Gastrocnemius medialis (tissue), 4 donors: ENCODE measurements around the gene FNDC3A. TPM values are rescaled to one million over a fixed set of nuclear protein-coding genes. Genes with fewer than 3 reads are reported as not detected.

Experiments
- ATAC-seq, 2 donors: fragments of 150-250 bp; one replicate each; pipeline ENCODE4 v1.9.1; 2016
- DNase-seq, 2 donors: peaks; one replicate each; pipeline ENCODE4 v3.0.0-alpha.2; 2019
- H3K27ac ChIP-seq, 4 donors: fragments of 200-600 bp; sonication (generic); 1 replicate in 1 of 4; 2 replicates in 3 of 4; pipeline ENCODE4 v1.5.1; 2016 to 2018; ENCODE audit warnings: mild to moderate bottlenecking in 2 of 4, moderate library complexity in 1 of 4
- H3K27me3 ChIP-seq, 3 donors: fragments of 200-600 bp; sonication (generic) in 2 of 3; 1 replicate in 1 of 3; 2 replicates in 2 of 3; pipeline versions ENCODE4 v1.5.1 to v1.6.0; 2016 to 2019; ENCODE audit warnings: mild to moderate bottlenecking in 1 of 3, moderate library complexity in 1 of 3
- H3K36me3 ChIP-seq, 2 donors: fragments of 200-600 bp; sonication (generic) in 1 of 2; one replicate each; pipeline ENCODE4 v1.5.1; 2017 to 2018
- H3K4me1 ChIP-seq, 2 donors: fragments of 200-600 bp; sonication (generic) in 1 of 2; one replicate each; pipeline ENCODE4 v1.5.1; 2016 to 2017; ENCODE audit warnings: mild to moderate bottlenecking in 2 of 2
- H3K4me3 ChIP-seq, 4 donors: fragments of 200-600 bp; sonication (generic) in 3 of 4; 1 replicate in 1 of 4; 2 replicates in 3 of 4; pipeline ENCODE4 v1.5.1; 2016 to 2019; ENCODE audit warnings: mild to moderate bottlenecking in 2 of 4
- H3K9me3 ChIP-seq, 3 donors: fragments of 200-600 bp; sonication (generic) in 2 of 3; 1 replicate in 1 of 3; 2 replicates in 2 of 3; pipeline ENCODE4 v1.5.1; 2016 to 2019
- CTCF ChIP-seq, 5 experiments: fragments of 450-650 bp in 3 of 5; fragments of 200-600 bp in 2 of 5; sonication (generic) in 2 of 5; IDR thresholded peaks in 4 of 5; conservative IDR thresholded peaks in 1 of 5; 1 replicate in 4 of 5; 2 replicates in 1 of 5; pipeline ENCODE4 v1.5.1; 2016 to 2019; ENCODE audit warnings: antibody characterized with exemption in 5 of 5, mild to moderate bottlenecking in 3 of 5, moderate library complexity in 3 of 5
- POLR2A ChIP-seq, 2 donors: fragments of 450-650 bp; IDR thresholded peaks; one replicate each; pipeline ENCODE4 v1.6.1; 2017; ENCODE audit warnings: antibody characterized with exemption in 2 of 2, mild to moderate bottlenecking in 2 of 2, moderate library complexity in 2 of 2
- in situ Hi-C, 4 donors: fragments of 200-750 bp; cut with MboI; loops; one replicate each; pipeline versions ENCODE4 v1.15.0 to v1.8.0; 2017; ENCODE audit warnings: low sequenced_read_pairs in 4 of 4
- intact Hi-C: fragments of 100-400 bp; cut with DNase I; formaldehyde crosslinking; loops from one replicate; pipeline ENCODE4 v1.15.1; 2023; ENCODE audit warnings: low total_unique reads
- total RNA-seq, 4 donors: library from RNA; depleted of rRNA; stranded (reverse); fragments of >200 nt; gene quantifications; one replicate each; pipeline versions ENCODE4 v1.1.0 to v1.2.3, GENCODE V29; 2016

The FNDC3A gene
- total RNA-seq, 4 donors from 2014 or later, result 9.6 to 18.3 (median 10.4) TPM

- ATAC-seq, result no peak
Measured at GRCh38 chr13:49052813-49053212, 77.1 kb downstream of the FNDC3A start.

DNA sequence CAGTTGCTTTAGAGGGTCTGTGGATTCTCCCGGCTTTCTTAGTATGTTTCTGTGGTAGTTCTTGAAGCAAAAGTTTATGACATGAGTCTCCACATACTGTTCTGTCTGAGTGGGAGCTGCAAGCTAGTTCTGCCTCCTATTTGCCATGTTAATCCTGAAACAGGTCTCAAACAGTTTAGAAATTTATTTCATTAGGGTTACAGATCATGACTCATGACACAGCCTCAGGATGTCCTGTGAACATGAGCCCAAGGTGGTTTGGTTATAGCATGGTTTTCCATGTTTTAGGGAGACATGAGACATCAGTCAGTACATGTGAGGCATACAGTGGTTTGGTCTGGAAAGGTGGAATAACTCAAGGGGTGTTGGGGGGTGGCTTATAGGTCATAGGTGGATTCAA, 77.5 kb downstream of the FNDC3A start:
- ATAC-seq, result no peak
- no peak overlapping the region for H3K4me3 ChIP-seq
- in situ Hi-C loops, result no loop called here

More at GRCh38 chr13:49052813-49053212, 77.1 kb downstream of the FNDC3A start:
- intact Hi-C loops, result no loop called here
- no peak overlapping the region for H3K4me3 ChIP-seq
- in situ Hi-C loops, result no loop called here
- DNase-seq, result no peak
- H3K27me3 ChIP-seq, result no peaks in the 10 kb centered on the region
- no peaks in the 10 kb centered on the region for H3K36me3 ChIP-seq
- H3K27ac ChIP-seq, result no peak overlapping the region
- TF ChIP-seq POLR2A (IDR thresholded peaks at IDR 0.05), result no peak
- no peak for TF ChIP-seq CTCF (IDR thresholded peaks at IDR 0.05 in 4 of 5, conservative IDR thresholded peaks at IDR 0.05 in 1 of 5)
- no peaks in the 10 kb centered on the region for H3K4me1 ChIP-seq
- no peaks in the 10 kb centered on the region for H3K9me3 ChIP-seq

DNA sequence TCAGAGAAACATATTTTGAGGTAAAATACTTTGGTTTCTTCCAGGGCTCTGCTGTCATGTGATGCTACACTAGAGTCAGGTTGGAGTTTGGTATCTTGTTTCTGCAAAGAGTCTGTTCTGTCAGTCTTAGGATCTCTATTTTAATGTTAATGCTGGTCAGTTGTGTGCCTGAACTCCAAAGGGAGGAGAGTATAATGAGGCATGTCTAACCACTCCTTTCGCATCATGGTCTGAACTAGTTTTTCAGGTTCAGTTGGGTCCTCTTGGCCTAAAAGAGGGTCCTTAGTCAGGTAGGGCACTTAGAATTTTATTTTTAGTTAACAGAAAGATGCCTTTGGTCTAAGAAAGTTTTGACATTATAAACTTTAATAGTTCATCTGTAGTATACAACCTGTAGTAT, 78.2 kb downstream of the FNDC3A start:
- Histone ChIP-seq H3K27ac (no peak overlapping the region), H3K36me3 (no peaks in the 10 kb centered on the region), H3K4me1 (no peaks in the 10 kb centered on the region), H3K9me3 (no peaks in the 10 kb centered on the region), H3K4me3 (no peak overlapping the region), H3K27me3 (no peaks in the 10 kb centered on the region)
- ATAC-seq (no peak), DNase-seq (no peak)
- TF ChIP-seq CTCF (IDR thresholded peaks at IDR 0.05 in 4 of 5, conservative IDR thresholded peaks at IDR 0.05 in 1 of 5) (no peak), POLR2A (IDR thresholded peaks at IDR 0.05) (no peak)
- intact Hi-C loops (no loop called here), in situ Hi-C loops (no loop called here)

More for the DNA sequence above, 77.5 kb downstream of the FNDC3A start:
- Histone ChIP-seq H3K9me3 (no peaks in the 10 kb centered on the region), H3K4me1 (no peaks in the 10 kb centered on the region), H3K36me3 (no peaks in the 10 kb centered on the region), H3K27me3 (no peaks in the 10 kb centered on the region), H3K27ac (no peak overlapping the region)
- no peak for DNase-seq
- intact Hi-C loops, result no loop called here
- TF ChIP-seq POLR2A (IDR thresholded peaks at IDR 0.05), result no peak
- no peak for TF ChIP-seq CTCF (IDR thresholded peaks at IDR 0.05 in 4 of 5, conservative IDR thresholded peaks at IDR 0.05 in 1 of 5)

GRCh38 chr13:49055021-49055420, 79.3 kb downstream of the FNDC3A start:
- no peaks in the 10 kb centered on the region for H3K9me3 ChIP-seq
- DNase-seq (no peak), ATAC-seq (no peak)
- intact Hi-C loops (no loop called here), in situ Hi-C loops (no loop called here)
- H3K4me3 ChIP-seq, result no peak overlapping the region
- TF ChIP-seq CTCF (IDR thresholded peaks at IDR 0.05 in 4 of 5, conservative IDR thresholded peaks at IDR 0.05 in 1 of 5), result no peak
- TF ChIP-seq POLR2A (IDR thresholded peaks at IDR 0.05), result no peak
- no peaks in the 10 kb centered on the region for H3K4me1 ChIP-seq
- H3K36me3 ChIP-seq, result no peaks in the 10 kb centered on the region
- no peak overlapping the region for H3K27ac ChIP-seq
- H3K27me3 ChIP-seq, result no peaks in the 10 kb centered on the region

DNA sequence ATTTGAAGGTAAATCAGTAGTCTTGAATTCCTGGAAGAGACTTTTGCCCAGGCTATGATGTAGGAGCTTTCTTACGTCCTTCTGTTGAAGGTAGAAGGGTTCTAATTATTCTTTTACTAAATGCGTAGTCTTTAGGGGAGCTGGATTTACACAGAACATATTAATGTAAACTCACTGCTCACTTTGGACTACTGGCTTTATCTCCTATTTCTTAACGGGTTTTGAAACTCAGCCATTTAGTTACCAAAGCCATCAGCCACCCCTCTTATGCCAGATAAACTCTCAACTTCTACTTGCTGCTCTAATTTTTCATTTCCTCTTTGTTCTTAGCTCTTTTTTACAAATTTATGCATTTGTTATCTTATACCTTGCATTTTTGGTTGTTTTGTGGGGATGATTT, 81.5 kb downstream of the FNDC3A start:
- Histone ChIP-seq H3K4me3 (no peak overlapping the region), H3K36me3 (no peaks in the 10 kb centered on the region), H3K27me3 (no peaks in the 10 kb centered on the region), H3K9me3 (no peaks in the 10 kb centered on the region), H3K4me1 (no peaks in the 10 kb centered on the region), H3K27ac (no peak overlapping the region)
- intact Hi-C loops, result no loop called here
- in situ Hi-C loops, result no loop called here
- DNase-seq (no peak), ATAC-seq (no peak)
- no peak for TF ChIP-seq CTCF (IDR thresholded peaks at IDR 0.05 in 4 of 5, conservative IDR thresholded peaks at IDR 0.05 in 1 of 5)
- TF ChIP-seq POLR2A (IDR thresholded peaks at IDR 0.05), result no peak
